Pancreas (tissue), 10 donors: ENCODE measurements around the gene REPIN1. TPM values are rescaled to one million over a fixed set of nuclear protein-coding genes. Genes with fewer than 3 reads are reported as not detected.

ENCODE experiments used
- ATAC-seq, 4 donors: fragments of 200-7000 bp; cut with Tn5 transposase; one replicate each; pipeline versions ENCODE4 v1.8.0 to v1.9.1; 2020; ENCODE audit warnings: mild to moderate bottlenecking in 4 of 4, moderate library complexity in 4 of 4
- DNase-seq, 6 donors: peaks; one replicate each; pipeline ENCODE4 v3.0.0-alpha.2; 2020
- FAIRE-seq: peaks from 2 replicates; lab custom pipeline; 2012; peaks lifted over from hg19 to GRCh38; lab: Jason Lieb, UNC
- H3K27ac ChIP-seq, 4 donors: fragments of 200-600 bp; sonication (generic); 1 replicate in 3 of 4; 2 replicates in 1 of 4; pipeline versions ENCODE4 v1.5.0 to v1.8.0; 2020
- H3K27me3 ChIP-seq, 4 donors: fragments of 200-600 bp; one replicate each; pipeline ENCODE4 v1.8.0; 2021
- H3K36me3 ChIP-seq, 3 donors: fragments of 200-600 bp; sonication (generic) in 1 of 3; one replicate each; pipeline versions ENCODE4 v1.5.0 to v1.8.0; 2020 to 2021
- H3K4me1 ChIP-seq, 3 donors: fragments of 200-600 bp; one replicate each; pipeline ENCODE4 v1.8.0; 2021
- H3K4me3 ChIP-seq, 4 donors: fragments of 200-600 bp; sonication (generic) in 2 of 4; one replicate each; pipeline versions ENCODE4 v1.5.0 to v1.8.0; 2020 to 2021
- H3K9me3 ChIP-seq, 4 donors: fragments of 200-600 bp; one replicate each; pipeline ENCODE4 v1.8.0; 2021
- WGBS, 2 donors: extraction: QIAGEN DNeasy Blood & Tissue Kit; methylation state at CpG; one replicate each; pipeline ENCODE4 v1.1.7; 2013; 5-methylcytosine and 5-hydroxymethylcytosine counted together
- intact Hi-C, 3 donors: fragments of 100-400 bp; cut with DNase I; formaldehyde crosslinking; loops; one replicate each; pipeline versions ENCODE4 v1.11.1 to v1.14.2; 2022
- polyA plus RNA-seq, 2 donors: library from polyadenylated mRNA; stranded (reverse); fragments of 200-250 nt; gene quantifications; one replicate each; pipeline ENCODE4 v1.2.3, GENCODE V29; 2013
- total RNA-seq, 6 donors: library from RNA; stranded (reverse); fragmentation: NEBNext Ultra II Directional in 4 of 6; extraction: Animal tissue kit (Norgen Biotek cat#: 25700) in 4 of 6; gene quantifications; one replicate each; pipeline versions ENCODE4 v1.2.1 to v1.2.4, GENCODE V29; 2021 to 2023
- TF ChIP-seq, protein P1 (sequence below), 4 donors: fragments of 200-600 bp; sonication (generic) in 3 of 4; IDR thresholded peaks; one replicate each; pipeline versions ENCODE4 v1.5.0 to v1.8.0; 2021; ENCODE audit warnings: antibody characterized with exemption in 4 of 4
- donor health status: healthy with polysubstance abuse.
- donor health status: DM: no; HTN: no; CAD: no; lungs with moderate emphysema.
- donor health status: DM: no; HTN: no; CAD: no.
- donor health status: control.
- donor health status: control.
- donor health status: Bipolar disorder and iron deficiency.
- donor health status: DM: yes; HTN: yes; CAD: no.
- donor health status: DM: no; HTN: no; CAD: no.
- donor health status: DM: no; HTN: no; CAD: no.
- donor health status: DM: yes; HTN: yes; CAD: no.

The REPIN1 gene
- total and polyA plus RNA-seq, 8 donors = 48.1 to 78.8 (median 63.2) TPM

DNA sequence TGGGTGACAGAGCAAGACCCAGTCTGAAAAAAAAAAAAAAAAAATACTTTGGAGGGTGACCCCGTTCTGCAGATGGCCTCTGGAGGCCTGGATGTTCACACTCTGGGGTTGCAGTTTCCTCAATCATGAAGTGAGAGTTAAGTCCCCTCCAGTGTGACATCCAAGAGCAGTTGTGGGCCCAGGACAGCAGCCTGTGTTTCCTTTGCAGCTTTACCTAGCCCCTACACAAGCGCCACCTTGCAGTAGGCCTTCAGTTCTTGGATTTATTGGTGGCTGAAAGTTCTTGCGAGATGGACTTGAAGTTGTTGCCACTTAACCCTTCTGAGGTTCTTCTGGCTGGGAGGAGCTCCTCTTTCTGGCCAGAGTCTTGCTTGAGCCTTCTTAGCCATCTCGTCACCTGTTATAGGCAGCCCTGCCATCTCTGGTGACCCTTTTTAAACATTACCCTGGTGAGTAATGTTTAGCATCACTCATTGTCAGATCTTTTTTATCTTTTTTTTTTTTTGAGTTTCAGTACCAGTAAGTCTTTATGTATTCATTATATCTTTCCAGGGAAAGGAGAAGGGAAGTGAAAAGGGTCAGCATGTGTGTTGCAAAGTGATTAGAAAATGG lies 41.9 kb upstream of the REPIN1 start:
- Histone ChIP-seq H3K9me3 (no peaks in the 10 kb centered on the region), H3K27ac (no peak overlapping the region), H3K27me3 (no peaks in the 10 kb centered on the region), H3K4me1 (peaks cover 2 to 12% (median 9%) of the 10 kb centered on the region in 3 donors), H3K4me3 (no peak overlapping the region), H3K36me3 (peaks cover 0 to 7% (median 0%) of the 10 kb centered on the region in 3 donors)
- WGBS, 2 donors = 75 to 78% methylated on average over 4 of the region's 4 CpGs
- ATAC-seq (no peak), FAIRE-seq (no peak), DNase-seq (no peak)
- TF ChIP-seq, protein P1, sequence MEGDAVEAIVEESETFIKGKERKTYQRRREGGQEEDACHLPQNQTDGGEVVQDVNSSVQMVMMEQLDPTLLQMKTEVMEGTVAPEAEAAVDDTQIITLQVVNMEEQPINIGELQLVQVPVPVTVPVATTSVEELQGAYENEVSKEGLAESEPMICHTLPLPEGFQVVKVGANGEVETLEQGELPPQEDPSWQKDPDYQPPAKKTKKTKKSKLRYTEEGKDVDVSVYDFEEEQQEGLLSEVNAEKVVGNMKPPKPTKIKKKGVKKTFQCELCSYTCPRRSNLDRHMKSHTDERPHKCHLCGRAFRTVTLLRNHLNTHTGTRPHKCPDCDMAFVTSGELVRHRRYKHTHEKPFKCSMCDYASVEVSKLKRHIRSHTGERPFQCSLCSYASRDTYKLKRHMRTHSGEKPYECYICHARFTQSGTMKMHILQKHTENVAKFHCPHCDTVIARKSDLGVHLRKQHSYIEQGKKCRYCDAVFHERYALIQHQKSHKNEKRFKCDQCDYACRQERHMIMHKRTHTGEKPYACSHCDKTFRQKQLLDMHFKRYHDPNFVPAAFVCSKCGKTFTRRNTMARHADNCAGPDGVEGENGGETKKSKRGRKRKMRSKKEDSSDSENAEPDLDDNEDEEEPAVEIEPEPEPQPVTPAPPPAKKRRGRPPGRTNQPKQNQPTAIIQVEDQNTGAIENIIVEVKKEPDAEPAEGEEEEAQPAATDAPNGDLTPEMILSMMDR (IDR thresholded peaks at IDR 0.05) = no peak
- intact Hi-C loops = no loop called here

DNA sequence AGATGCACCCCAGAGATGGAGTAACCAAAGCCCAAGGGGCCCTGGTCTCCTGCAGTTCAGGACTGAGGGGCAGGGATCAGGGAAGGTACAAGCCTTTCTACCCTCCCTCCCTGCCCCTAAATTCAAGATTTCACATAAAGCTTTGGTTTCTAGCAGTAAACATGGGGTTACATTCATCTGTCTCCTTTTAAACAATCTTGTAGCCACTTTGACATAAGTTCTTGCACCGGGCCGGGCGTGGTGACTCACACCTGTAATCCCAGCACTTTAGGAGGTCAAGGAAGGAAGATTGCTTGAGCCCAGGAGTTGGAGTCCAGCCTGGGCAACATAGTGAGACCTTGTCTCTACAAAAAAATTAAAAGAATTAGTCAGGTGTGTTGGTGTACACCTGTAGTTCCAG lies 41.3 kb upstream of the REPIN1 start:
- ATAC-seq (no peak), FAIRE-seq (no peak)
- WGBS, 2 donors = 96 to 97% methylated on average over 3 of the region's 3 CpGs

DNA sequence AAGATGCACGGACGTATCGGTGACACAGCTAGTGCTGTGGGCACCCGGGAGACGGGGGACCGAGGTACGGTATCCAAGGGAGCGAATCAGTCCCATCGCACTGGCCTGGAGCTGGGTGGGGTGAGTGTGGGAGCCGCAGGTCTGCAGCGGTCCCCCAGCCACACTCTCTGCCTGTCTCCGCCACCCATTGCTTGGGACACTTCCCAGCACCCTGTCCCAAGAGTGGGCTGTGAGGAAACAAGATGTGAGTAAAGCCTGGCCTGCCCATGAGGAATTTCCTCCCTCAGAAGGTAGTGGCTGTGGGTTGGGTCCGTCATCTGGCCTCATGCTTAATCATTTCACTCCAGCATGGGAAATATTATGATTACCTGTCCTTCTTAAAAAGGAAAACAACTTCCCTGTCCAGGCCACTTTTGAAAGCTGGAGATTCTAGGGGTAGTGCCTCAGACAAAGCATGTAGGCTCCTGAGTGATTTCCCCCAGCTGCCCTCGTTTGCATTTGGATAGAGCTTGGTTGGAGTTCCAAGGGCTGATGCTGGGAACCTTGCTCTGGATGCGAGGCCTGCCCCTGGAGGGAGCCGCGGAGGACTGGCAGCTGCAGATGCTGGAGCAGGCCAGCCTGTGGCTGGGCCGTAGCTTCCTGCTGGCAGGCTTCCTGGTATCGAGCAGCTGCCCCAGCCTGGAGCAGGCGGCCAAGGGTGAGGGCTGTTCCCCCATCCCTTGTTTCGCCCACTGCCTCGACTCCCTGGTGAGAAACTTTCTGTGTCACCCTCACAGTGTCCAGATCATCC lies 39.1 kb upstream of the REPIN1 start:
- Histone ChIP-seq H3K36me3 (peaks cover 0 to 7% (median 0%) of the 10 kb centered on the region in 3 donors), H3K4me1 (peaks cover 0 to 10% (median 2%) of the 10 kb centered on the region in 3 donors), H3K4me3 (no peak overlapping the region), H3K27ac (no peak overlapping the region), H3K9me3 (no peaks in the 10 kb centered on the region), H3K27me3 (no peaks in the 10 kb centered on the region)
- intact Hi-C loops = no loop called here
- 73 to 77% methylated on average over 20 to 22 of the region's 22 CpGs for WGBS, 2 donors
- DNase-seq (peak in 5 of 6 donors; percentile 40 to 79 (median 68)), FAIRE-seq (no peak), ATAC-seq (peak; percentile 61 to 82 (median 72))
- TF ChIP-seq, protein P1 (IDR thresholded peaks at IDR 0.05) = no peak

More for the DNA sequence above, 41.3 kb upstream of the REPIN1 start:
- no peaks in the 10 kb centered on the region for H3K27me3 ChIP-seq
- H3K4me3 ChIP-seq = no peak overlapping the region
- H3K27ac ChIP-seq = no peak overlapping the region
- H3K4me1 ChIP-seq = peaks cover 0 to 10% (median 9%) of the 10 kb centered on the region in 3 donors
- intact Hi-C loops = no loop called here
- TF ChIP-seq, protein P1 (IDR thresholded peaks at IDR 0.05) = no peak
- DNase-seq = no peak
- H3K36me3 ChIP-seq = peaks cover 0 to 7% (median 0%) of the 10 kb centered on the region in 3 donors
- no peaks in the 10 kb centered on the region for H3K9me3 ChIP-seq

DNA sequence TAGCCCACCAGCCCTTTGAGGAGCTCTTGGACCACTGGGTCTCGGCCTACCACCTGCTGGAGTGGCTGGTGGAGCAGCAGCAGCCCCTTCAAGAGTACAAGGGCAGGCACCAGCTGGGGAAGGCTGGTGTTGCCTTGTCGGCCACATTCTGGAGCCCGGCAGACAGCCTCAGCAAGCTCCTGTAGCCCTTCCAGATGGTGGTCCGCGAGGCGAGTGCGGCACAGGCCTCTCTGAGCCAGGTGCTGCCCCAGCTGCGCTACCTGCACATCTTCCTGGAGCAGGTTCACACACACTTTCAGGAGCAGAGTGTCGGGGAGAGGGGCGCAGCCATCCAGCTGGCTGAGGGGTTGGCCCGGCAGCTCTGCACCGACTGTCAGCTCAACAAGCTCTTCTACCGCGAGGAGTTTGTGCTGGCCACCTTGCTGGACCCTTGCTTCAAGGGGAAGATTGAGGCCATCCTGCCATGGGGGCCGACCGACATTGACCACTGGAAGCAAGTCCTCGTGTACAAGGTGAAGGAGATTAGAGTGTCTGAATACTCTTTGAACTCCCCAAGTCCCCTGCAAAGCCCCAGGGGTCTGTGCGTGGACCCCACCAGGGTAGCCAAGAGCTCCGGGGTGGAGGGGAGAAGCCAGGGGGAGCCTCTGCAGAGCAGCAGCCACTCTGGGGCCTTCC lies 38.3 kb upstream of the REPIN1 start:
- ATAC-seq (no peak), FAIRE-seq (no peak), DNase-seq (peak in 1 of 6 donors; percentile 67)
- TF ChIP-seq, protein P1 (IDR thresholded peaks at IDR 0.05) = no peak
- Histone ChIP-seq H3K9me3 (no peaks in the 10 kb centered on the region), H3K4me3 (no peak overlapping the region), H3K36me3 (peaks cover 0 to 7% (median 0%) of the 10 kb centered on the region in 3 donors), H3K27ac (no peak overlapping the region), H3K4me1 (peaks cover 1 to 10% (median 5%) of the 10 kb centered on the region in 3 donors), H3K27me3 (no peaks in the 10 kb centered on the region)
- 90 to 91% methylated on average over 19 of the region's 19 CpGs for WGBS, 2 donors
- intact Hi-C loops = no loop called here
